SK-N-SH (cell line): ENCODE measurements around the gene BCAT1. TPM values are rescaled to one million over a fixed set of nuclear protein-coding genes. Genes with fewer than 3 reads are reported as not detected.

ENCODE experiments used
- CTCF ChIA-PET: fragments of 300-600, 350-600 bp; formaldehyde crosslinking; extraction: SDS; loops from one replicate; lab custom pipeline; 2021; lab: Yijun Ruan, JAX
- POLR2A ChIA-PET: fragments of 350-600 bp; sonication (Branson Sonifier 250); formaldehyde crosslinking; extraction: SDS; loops from one replicate; lab custom pipeline; 2020; ENCODE audit warnings: antibody characterized with exemption, inconsistent platforms; lab: Yijun Ruan, JAX
- DNase-seq: peaks from one replicate; pipeline ENCODE4 v3.0.0; 2012
- H2AFZ ChIP-seq: fragments of 200-600 bp; sonication (generic); 2 replicates; pipeline ENCODE4 v1.8.1; 2016; ENCODE audit warnings: antibody characterized with exemption, mild to moderate bottlenecking, low read depth
- H3F3A ChIP-seq: fragments of 200-600 bp; sonication (generic); replicated peaks from 2 replicates; pipeline ENCODE3; 2016; ENCODE audit warnings: antibody characterized with exemption, mild to moderate bottlenecking; ENCODE audit not compliant: insufficient read depth
- H3K27ac ChIP-seq, 2 experiments: fragments of 200-500 bp in 1 of 2; fragments of 200-600 bp in 1 of 2; sonication (Bioruptor generic) in 1 of 2; sonication (generic), shearing (Covaris generic) in 1 of 2; 2 replicates each; pipeline versions ENCODE4 v1.5.1 to v1.6.1; 2014 to 2016; ENCODE audit warnings: low read depth in 2 of 2, inconsistent platforms in 1 of 2, low read length in 1 of 2, mild to moderate bottlenecking in 1 of 2, mixed read lengths in 1 of 2
- H3K27me3 ChIP-seq: fragments of 200-600 bp; sonication (generic), shearing (Covaris generic); 2 replicates; pipeline ENCODE4 v1.6.1; 2016; ENCODE audit warnings: mixed run types; ENCODE audit not compliant: insufficient read depth
- H3K36me3 ChIP-seq, 2 experiments: fragments of 200-500 bp in 1 of 2; fragments of 200-600 bp in 1 of 2; sonication (Bioruptor generic) in 1 of 2; sonication (generic) in 1 of 2; replicated peaks in 1 of 2; 2 replicates each; pipeline versions ENCODE3 to v1.5.1; 2014 to 2016; ENCODE audit warnings: low read length in 1 of 2, mild to moderate bottlenecking in 1 of 2; ENCODE audit not compliant: insufficient read depth in 2 of 2, control insufficient read depth in 1 of 2
- H3K4me1 ChIP-seq, 2 experiments: fragments of 200-500 bp in 1 of 2; fragments of 200-600 bp in 1 of 2; sonication (Bioruptor generic) in 1 of 2; sonication (generic), shearing (Covaris generic) in 1 of 2; 2 replicates each; pipeline versions ENCODE4 v1.5.1 to v1.6.1; 2014 to 2016; ENCODE audit warnings: low read depth in 1 of 2, low read length in 1 of 2, mixed run types in 1 of 2; ENCODE audit not compliant: insufficient read depth in 2 of 2, control insufficient read depth in 1 of 2
- H3K4me2 ChIP-seq: fragments of 200-600 bp; sonication (generic), shearing (Covaris generic); 2 replicates; pipeline ENCODE4 v1.6.1; 2017; ENCODE audit warnings: mixed run types
- H3K4me3 ChIP-seq, 2 experiments: fragments of 200-500 bp in 1 of 2; fragments of 200-600 bp in 1 of 2; sonication (Bioruptor generic) in 1 of 2; sonication (generic), shearing (Covaris generic) in 1 of 2; 2 replicates each; pipeline versions ENCODE4 v1.5.1 to v1.8.1; 2014 to 2016; ENCODE audit warnings: low read depth in 2 of 2, inconsistent platforms in 1 of 2, low read length in 1 of 2, mild to moderate bottlenecking in 1 of 2, mixed read lengths in 1 of 2, moderate library complexity in 1 of 2
- H3K79me2 ChIP-seq: fragments of 200-600 bp; sonication (generic); 2 replicates; pipeline ENCODE4 v1.8.1; 2017; ENCODE audit warnings: mild to moderate bottlenecking; ENCODE audit not compliant: insufficient read depth
- H3K9ac ChIP-seq: fragments of 200-600 bp; sonication (generic); 2 replicates; pipeline ENCODE4 v1.6.1; 2017; ENCODE audit warnings: mixed run types
- H3K9me2 ChIP-seq: fragments of 200-600 bp; sonication (generic); 2 replicates; pipeline ENCODE4 v1.6.1; 2017; ENCODE audit warnings: mixed run types
- H3K9me3 ChIP-seq: fragments of 200-600 bp; sonication (generic); 2 replicates; pipeline ENCODE4 v1.6.1; 2017; ENCODE audit warnings: mixed run types, mild to moderate bottlenecking, moderate library complexity
- H4K20me1 ChIP-seq: fragments of 200-600 bp; sonication (generic); 2 replicates; pipeline ENCODE4 v1.6.1; 2017; ENCODE audit warnings: mild to moderate bottlenecking, mixed run types; ENCODE audit not compliant: insufficient read depth
- CHD2 ChIP-seq: fragments of 150-350 bp; IDR thresholded peaks from 2 replicates; pipeline ENCODE4 v1.6.1; 2018; ENCODE audit warnings: low read length; ENCODE audit not compliant: partially characterized antibody
- CTCF ChIP-seq: fragments of 200-600 bp; sonication (generic); IDR thresholded peaks from 2 replicates; pipeline ENCODE4 v1.6.1; 2017; ENCODE audit warnings: antibody characterized with exemption, mild to moderate bottlenecking, moderate library complexity
- ELF1 ChIP-seq: IDR thresholded peaks from 2 replicates; pipeline ENCODE4 v1.4.0; 2012
- EZH2phosphoT487 ChIP-seq: fragments of 200-600 bp; sonication (generic); IDR thresholded peaks from 2 replicates; pipeline ENCODE4 v1.6.1; 2017; ENCODE audit warnings: low read depth, mixed run types, mild to moderate bottlenecking, antibody characterized with exemption, moderate library complexity, borderline replicate concordance
- FOXJ3 ChIP-seq: sonication (generic); formaldehyde crosslinking; IDR thresholded peaks from 2 replicates; pipeline ENCODE4 v1.5.1; 2020; ENCODE audit warnings: mild to moderate bottlenecking, missing genetic modification reagents
- GABPA ChIP-seq: IDR thresholded peaks from 2 replicates; pipeline ENCODE4 v1.4.0; 2012; ENCODE audit warnings: low read depth, mild to moderate bottlenecking
- GATA2 ChIP-seq: sonication (generic); formaldehyde crosslinking; IDR thresholded peaks from 2 replicates; pipeline ENCODE4 v1.5.0; 2020; ENCODE audit warnings: mild to moderate bottlenecking, missing genetic modification reagents
- JUND ChIP-seq: IDR thresholded peaks from 2 replicates; pipeline ENCODE4 v1.4.0; 2012
- MAX ChIP-seq: IDR thresholded peaks from 2 replicates; pipeline ENCODE4 v1.4.0; 2012; ENCODE audit warnings: low read depth
- MXI1 ChIP-seq: IDR thresholded peaks from 2 replicates; pipeline ENCODE4 v1.6.1; 2012; ENCODE audit warnings: mild to moderate bottlenecking, low read depth, low read length, improper control_type of control experiment
- NFIC ChIP-seq: IDR thresholded peaks from 2 replicates; pipeline ENCODE4 v1.4.0; 2012; ENCODE audit warnings: borderline replicate concordance
- POLR2AphosphoS5 ChIP-seq: IDR thresholded peaks from 2 replicates; pipeline ENCODE4 v1.6.1; 2012; ENCODE audit warnings: low read depth, low read length
- RXRA ChIP-seq: IDR thresholded peaks from 2 replicates; pipeline ENCODE4 v1.4.0; 2012; ENCODE audit warnings: low read depth, mild to moderate bottlenecking, borderline replicate concordance
- SIN3A ChIP-seq: IDR thresholded peaks from 2 replicates; pipeline ENCODE4 v1.6.1; 2012; ENCODE audit warnings: low read depth, mild to moderate bottlenecking, low read length, moderate library complexity, borderline replicate concordance
- TAF1 ChIP-seq: IDR thresholded peaks from 2 replicates; pipeline ENCODE4 v1.6.1; 2012; ENCODE audit warnings: low read depth, mild to moderate bottlenecking, low read length, moderate library complexity, borderline replicate concordance
- TCF12 ChIP-seq: IDR thresholded peaks from 2 replicates; pipeline ENCODE4 v1.4.0; 2012
- TEAD4 ChIP-seq: IDR thresholded peaks from 2 replicates; pipeline ENCODE4 v1.4.0; 2012; ENCODE audit warnings: mild to moderate bottlenecking, borderline replicate concordance; ENCODE audit not compliant: insufficient read depth
- USF1 ChIP-seq: IDR thresholded peaks from 2 replicates; pipeline ENCODE4 v1.4.0; 2012; ENCODE audit warnings: low read depth, borderline replicate concordance
- USF2 ChIP-seq: fragments of 150-350 bp; IDR thresholded peaks from 2 replicates; pipeline ENCODE4 v1.6.1; 2017; ENCODE audit warnings: antibody characterized with exemption, low read length, low read depth, borderline replicate concordance
- WGBS: methylation state at CpG from one replicate; pipeline ENCODE4 v1.1.6; 2017; ENCODE audit warnings: low lambda C conversion rate; 5-methylcytosine and 5-hydroxymethylcytosine counted together
- polyA plus RNA-seq, 3 experiments: library from polyadenylated mRNA; depleted of rRNA; stranded (reverse); fragments of >200 nt; gene quantifications; 2 replicates each; pipeline ENCODE4 v1.2.3, GENCODE V29; 2012

The BCAT1 gene
- polyA plus RNA-seq, 1 of the 3 experiments (the other 2 are of a cell fraction): 7.7 TPM

GRCh38 chr12:24881227-24881626 lies 67.7 kb downstream of the BCAT1 start:
- H3K27me3 ChIP-seq: no peaks in the 10 kb centered on the region
- ChIA-PET CTCF (no interaction called here), POLR2A (no interaction called here)
- peaks cover 41% of the 10 kb centered on the region for H3K79me2 ChIP-seq
- H3K9me2 ChIP-seq: no peaks in the 10 kb centered on the region
- H3F3A ChIP-seq: peaks cover 13% of the 10 kb centered on the region
- H2AFZ ChIP-seq: no peak overlapping the region
- no peaks in the 10 kb centered on the region for H4K20me1 ChIP-seq
- H3K36me3 ChIP-seq: peaks cover 21 to 50% of the 10 kb centered on the region in 2 experiments
- no peaks in the 10 kb centered on the region for H3K4me1 ChIP-seq
- no peak for TF ChIP-seq CHD2
- TF ChIP-seq NFIC: no peak
- no peak for TF ChIP-seq GABPA
- TF ChIP-seq TCF12: no peak
- no peak for TF ChIP-seq SIN3A
- TF ChIP-seq TEAD4: no peak
- no peak for TF ChIP-seq FOXJ3 (CRISPR knock-in tag)
- no peak for TF ChIP-seq EZH2phosphoT487
- no peak for TF ChIP-seq JUND
- no peak for TF ChIP-seq MAX
- TF ChIP-seq MXI1: no peak
- DNase-seq: no peak
- WGBS: 94% methylated on average over 8 of the region's 8 CpGs
- H3K4me2 ChIP-seq: no peak overlapping the region
- H3K9me3 ChIP-seq: no peaks in the 10 kb centered on the region
- H3K4me3 ChIP-seq: no peak overlapping the region
- H3K27ac ChIP-seq: no peak overlapping the region
- H3K9ac ChIP-seq: no peak overlapping the region

- WGBS: 98% methylated on average over 5 of the region's 5 CpGs
- no peaks in the 10 kb centered on the region for H4K20me1 ChIP-seq
- no peaks in the 10 kb centered on the region for H3K4me1 ChIP-seq
- H2AFZ ChIP-seq: no peak overlapping the region
- peaks cover 26 to 52% of the 10 kb centered on the region in 2 experiments for H3K36me3 ChIP-seq
- no peaks in the 10 kb centered on the region for H3K27me3 ChIP-seq
- H3K27ac ChIP-seq: no peak overlapping the region
- ChIA-PET CTCF (interaction anchor here (1.3 kb wide), 1 partner anchor 27 kb away, joined by 4 read pairs; no protein-coding TSS in a partner anchor), POLR2A (no interaction called here)
- H3K9me2 ChIP-seq: no peaks in the 10 kb centered on the region
- H3F3A ChIP-seq: peaks cover 9% of the 10 kb centered on the region
- H3K9me3 ChIP-seq: no peaks in the 10 kb centered on the region
- no peak for DNase-seq
- no peak overlapping the region for H3K9ac ChIP-seq
- no peak overlapping the region for H3K4me3 ChIP-seq
- no peak overlapping the region for H3K4me2 ChIP-seq
- TF ChIP-seq GATA2 (no peak), FOXJ3 (CRISPR knock-in tag) (no peak), CTCF (no peak), ELF1 (no peak), POLR2AphosphoS5 (no peak), TAF1 (no peak), TEAD4 (no peak), TCF12 (no peak), USF1 (no peak), EZH2phosphoT487 (no peak), USF2 (no peak), RXRA (no peak)
- peaks cover 40% of the 10 kb centered on the region for H3K79me2 ChIP-seq
These were observed 68.2 kb downstream of the BCAT1 start for GRCh38 chr12:24880732-24881131.
